ENCODE results near the gene CAND2. TPM values are rescaled to one million over a fixed set of nuclear protein-coding genes. Genes with fewer than 3 reads are reported as not detected.
A peak's percentile ranks its signal among the peaks of the same experiment; 100 is the strongest.

CAND2 gene
- total RNA-seq, 1 donor from 2014 or later: 11.3 TPM

DNA sequence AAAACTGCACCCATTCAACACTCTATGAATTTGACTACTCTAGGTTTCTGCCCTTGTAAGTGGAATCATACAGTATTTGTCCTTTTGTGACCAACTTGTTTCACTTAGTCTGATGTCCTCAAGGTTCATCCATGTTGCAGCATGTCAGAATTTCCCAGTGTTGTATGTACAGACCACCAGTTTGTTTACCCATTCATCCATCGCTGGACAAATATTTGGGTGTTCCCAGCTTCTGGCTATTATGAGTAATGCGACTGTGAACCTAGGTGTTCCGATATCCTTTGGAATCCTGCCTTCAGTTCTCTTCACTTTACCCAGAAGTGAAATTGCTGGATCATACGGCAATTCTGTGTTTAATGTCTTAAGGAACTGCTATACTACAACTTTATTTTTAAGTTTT, 32.3 kb downstream of the CAND2 start:
- no peak for DNase-seq (ENCODE audit: low spot score)
- Mint-ChIP-seq H3K9me3 (ENCODE audit: low read depth) (no peaks in the 10 kb centered on the region), H3K27ac (ENCODE audit: unreplicated experiment) (no peak overlapping the region), H3K27me3 (ENCODE audit: low read depth) (no peaks in the 10 kb centered on the region), H3K36me3 (ENCODE audit: low read depth) (peaks cover 12% of the 10 kb centered on the region), H3K4me1 (ENCODE audit: low read depth) (peaks cover 15% of the 10 kb centered on the region), H3K4me3 (ENCODE audit: unreplicated experiment) (no peak overlapping the region)
- TF ChIP-seq, protein P1, sequence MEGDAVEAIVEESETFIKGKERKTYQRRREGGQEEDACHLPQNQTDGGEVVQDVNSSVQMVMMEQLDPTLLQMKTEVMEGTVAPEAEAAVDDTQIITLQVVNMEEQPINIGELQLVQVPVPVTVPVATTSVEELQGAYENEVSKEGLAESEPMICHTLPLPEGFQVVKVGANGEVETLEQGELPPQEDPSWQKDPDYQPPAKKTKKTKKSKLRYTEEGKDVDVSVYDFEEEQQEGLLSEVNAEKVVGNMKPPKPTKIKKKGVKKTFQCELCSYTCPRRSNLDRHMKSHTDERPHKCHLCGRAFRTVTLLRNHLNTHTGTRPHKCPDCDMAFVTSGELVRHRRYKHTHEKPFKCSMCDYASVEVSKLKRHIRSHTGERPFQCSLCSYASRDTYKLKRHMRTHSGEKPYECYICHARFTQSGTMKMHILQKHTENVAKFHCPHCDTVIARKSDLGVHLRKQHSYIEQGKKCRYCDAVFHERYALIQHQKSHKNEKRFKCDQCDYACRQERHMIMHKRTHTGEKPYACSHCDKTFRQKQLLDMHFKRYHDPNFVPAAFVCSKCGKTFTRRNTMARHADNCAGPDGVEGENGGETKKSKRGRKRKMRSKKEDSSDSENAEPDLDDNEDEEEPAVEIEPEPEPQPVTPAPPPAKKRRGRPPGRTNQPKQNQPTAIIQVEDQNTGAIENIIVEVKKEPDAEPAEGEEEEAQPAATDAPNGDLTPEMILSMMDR (IDR thresholded peaks at IDR 0.05): no peak

DNA sequence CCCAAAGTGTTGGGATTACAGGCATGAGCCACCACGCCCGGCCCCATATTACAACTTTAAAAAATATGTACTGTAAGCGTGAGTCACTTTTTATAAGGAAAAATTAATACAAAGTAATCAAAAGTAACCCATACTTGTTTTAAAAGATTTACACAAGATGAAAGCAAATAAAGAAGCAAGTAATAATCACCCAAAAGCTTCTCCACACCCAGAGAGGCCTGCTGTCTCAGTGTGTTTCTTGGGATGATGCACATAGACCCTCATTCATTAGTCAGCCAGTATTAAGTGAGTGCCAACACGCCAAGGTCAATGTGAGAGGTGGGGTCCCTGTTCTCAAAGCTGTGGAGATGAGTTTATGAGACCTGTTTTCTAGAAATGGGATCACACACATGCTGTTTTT, 32.9 kb downstream of the CAND2 start:
- no peaks in the 10 kb centered on the region for H3K27me3 Mint-ChIP-seq (ENCODE audit: low read depth)
- H3K4me3 Mint-ChIP-seq (ENCODE audit: unreplicated experiment): no peak overlapping the region
- no peak for DNase-seq (ENCODE audit: low spot score)
- TF ChIP-seq, protein P1 (IDR thresholded peaks at IDR 0.05): no peak
- peaks cover 15% of the 10 kb centered on the region for H3K4me1 Mint-ChIP-seq (ENCODE audit: low read depth)
- peaks cover 18% of the 10 kb centered on the region for H3K36me3 Mint-ChIP-seq (ENCODE audit: low read depth)
- no peak overlapping the region for H3K27ac Mint-ChIP-seq (ENCODE audit: unreplicated experiment)
- no peaks in the 10 kb centered on the region for H3K9me3 Mint-ChIP-seq (ENCODE audit: low read depth)

DNA sequence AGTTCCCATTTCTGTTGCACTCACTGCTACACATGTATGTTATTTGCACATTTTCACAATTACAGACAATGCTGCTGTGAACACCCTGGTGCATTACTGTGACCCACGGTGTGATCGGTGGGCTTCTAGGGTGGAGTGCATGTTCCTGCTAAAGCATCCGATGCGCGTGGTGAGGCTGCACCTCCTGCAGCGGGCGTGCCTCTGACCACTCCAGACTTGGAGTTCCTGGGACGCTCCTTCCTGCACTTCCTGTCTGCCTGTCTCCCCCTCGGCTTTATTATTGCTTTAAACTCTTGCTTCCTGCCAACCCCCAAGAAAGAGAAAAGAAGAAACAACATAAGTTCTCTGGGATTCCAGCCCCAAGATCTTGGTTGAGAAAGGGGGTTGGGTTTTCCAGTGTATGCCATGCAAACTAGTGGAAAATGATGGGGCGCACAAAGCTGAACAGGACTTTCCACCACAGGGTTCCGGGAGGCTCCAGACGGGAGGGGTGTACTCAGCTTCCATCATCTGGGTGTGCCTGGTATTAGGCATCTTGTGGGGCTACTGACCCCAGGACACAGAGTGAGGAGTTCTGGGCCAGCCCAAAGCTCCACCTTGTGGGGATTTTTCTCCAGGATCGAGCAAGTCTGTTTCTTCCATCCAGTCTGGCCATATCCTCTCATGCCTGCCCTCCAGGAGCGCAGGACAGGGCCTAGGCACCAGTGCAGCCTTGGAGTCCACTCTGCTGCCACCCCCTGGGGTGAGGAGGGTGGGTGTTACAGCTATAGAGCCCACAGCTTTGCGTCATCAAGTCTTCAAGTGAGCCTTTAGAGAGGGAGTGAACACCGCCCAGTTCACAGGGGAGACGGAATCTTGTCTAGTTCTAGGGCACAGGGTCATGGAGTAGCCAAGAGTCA, 33.7 kb downstream of the CAND2 start:
- Mint-ChIP-seq H3K9me3 (ENCODE audit: low read depth) (no peaks in the 10 kb centered on the region), H3K4me1 (ENCODE audit: low read depth) (peaks cover 15% of the 10 kb centered on the region), H3K4me3 (ENCODE audit: unreplicated experiment) (no peak overlapping the region), H3K36me3 (ENCODE audit: low read depth) (peaks cover 22% of the 10 kb centered on the region), H3K27me3 (ENCODE audit: low read depth) (no peaks in the 10 kb centered on the region), H3K27ac (ENCODE audit: unreplicated experiment) (peak overlapping the region; percentile 49)
- no peak for DNase-seq (ENCODE audit: low spot score)
- TF ChIP-seq, protein P1 (IDR thresholded peaks at IDR 0.05): no peak

DNA sequence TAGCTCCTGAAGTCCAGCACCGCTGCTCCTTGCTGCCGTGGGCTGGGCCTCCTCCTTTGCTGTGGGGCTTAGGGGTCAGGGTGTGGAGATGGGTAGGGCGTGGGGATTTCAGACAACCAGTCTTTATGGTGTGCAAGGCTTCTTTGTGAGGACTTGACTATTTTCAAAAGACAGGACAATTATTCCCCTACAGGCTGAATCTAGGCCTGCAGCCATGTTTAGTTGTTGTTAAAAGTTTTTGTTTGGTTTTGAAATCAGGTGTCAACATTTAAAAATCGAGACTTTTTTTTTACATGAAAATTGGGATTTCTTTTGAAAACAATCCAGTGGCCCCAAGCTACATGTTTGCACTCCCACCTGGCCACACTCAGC, 34.3 kb downstream of the CAND2 start:
- no peaks in the 10 kb centered on the region for H3K27me3 Mint-ChIP-seq (ENCODE audit: low read depth)
- no peak overlapping the region for H3K4me3 Mint-ChIP-seq (ENCODE audit: unreplicated experiment)
- no peak for DNase-seq (ENCODE audit: low spot score)
- H3K27ac Mint-ChIP-seq (ENCODE audit: unreplicated experiment): peak overlapping the region; percentile 49
- peaks cover 15% of the 10 kb centered on the region for H3K4me1 Mint-ChIP-seq (ENCODE audit: low read depth)
- no peaks in the 10 kb centered on the region for H3K9me3 Mint-ChIP-seq (ENCODE audit: low read depth)
- peaks cover 21% of the 10 kb centered on the region for H3K36me3 Mint-ChIP-seq (ENCODE audit: low read depth)
- TF ChIP-seq, protein P1 (IDR thresholded peaks at IDR 0.05): peak; percentile 53

DNA sequence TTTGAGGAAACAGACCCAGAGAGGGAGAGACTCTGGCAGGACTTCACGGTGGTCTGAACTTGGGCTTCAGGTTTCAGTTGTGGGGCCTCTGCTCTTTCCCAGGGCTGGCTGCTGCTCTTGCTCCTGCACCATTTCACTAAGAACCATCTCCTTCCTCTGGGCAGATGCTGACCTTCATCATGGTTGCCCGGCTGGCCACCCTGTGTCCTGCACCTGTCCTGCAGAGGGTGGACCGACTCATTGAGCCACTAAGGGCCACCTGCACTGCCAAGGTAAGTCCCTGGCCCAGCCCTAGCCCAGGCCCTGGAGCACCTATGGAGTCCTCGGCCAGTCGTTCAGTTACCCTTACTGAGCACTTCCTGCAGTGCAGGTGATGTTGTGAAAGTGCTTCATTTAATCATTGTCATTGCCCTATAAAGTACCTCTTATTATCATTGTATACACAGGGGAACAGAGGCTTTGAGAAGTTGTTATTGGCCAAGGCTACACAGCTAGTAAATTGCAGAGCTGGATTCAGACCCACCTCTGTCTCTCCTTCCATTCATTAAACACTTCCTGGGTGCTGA, 34.9 kb downstream of the CAND2 start:
- Mint-ChIP-seq H3K9me3 (ENCODE audit: low read depth) (no peaks in the 10 kb centered on the region), H3K4me1 (ENCODE audit: low read depth) (peaks cover 15% of the 10 kb centered on the region), H3K27ac (ENCODE audit: unreplicated experiment) (peak overlapping the region; percentile 22), H3K4me3 (ENCODE audit: unreplicated experiment) (no peak overlapping the region), H3K27me3 (ENCODE audit: low read depth) (no peaks in the 10 kb centered on the region), H3K36me3 (ENCODE audit: low read depth) (peaks cover 24% of the 10 kb centered on the region)
- DNase-seq (ENCODE audit: low spot score): no peak
- TF ChIP-seq, protein P1 (IDR thresholded peaks at IDR 0.05): no peak

All from chondrocyte (in vitro differentiated cells).